HG03432 (cell line): ENCODE data around the gene CDC7.
A peak's percentile ranks its signal among the peaks of the same experiment; 100 is the strongest.

ENCODE experiments used
- ATAC-seq: cut with Tn5 transposase; IDR thresholded peaks from one replicate; pipeline ENCODE4 v1.9.1; 2021; ENCODE audit warnings: mild to moderate bottlenecking, moderate library complexity; ENCODE audit not compliant: unreplicated experiment

CDC7 gene

DNA sequence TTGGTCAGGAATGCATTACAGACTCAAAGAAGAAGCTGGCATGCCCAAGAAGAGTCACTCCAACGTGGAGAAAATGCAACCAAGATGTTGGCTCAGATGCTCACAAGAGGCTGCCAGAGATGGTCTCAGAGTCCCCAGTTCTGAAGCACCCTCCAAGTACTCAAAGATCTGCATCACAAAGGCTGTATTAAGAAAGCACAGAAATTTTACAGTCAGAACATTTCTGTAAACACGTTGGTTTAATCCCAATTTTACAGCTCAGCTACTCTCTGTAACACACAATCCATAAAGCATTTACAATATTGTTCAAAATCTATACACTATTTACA is 69.4 kb downstream of the CDC7 start:
- no peak for ATAC-seq

- peak; percentile 92 for ATAC-seq
Observed at GRCh38 chr1:91572044-91572443, 71.4 kb downstream of the CDC7 start.
